GM21367 (cell line): ENCODE results near the gene TMEM63C.

Source experiments
- ATAC-seq: cut with Tn5 transposase; IDR thresholded peaks from one replicate; pipeline ENCODE4 v1.9.1; 2021; ENCODE audit not compliant: unreplicated experiment

TMEM63C gene

GRCh38 chr14:77251870-77252269, 70.3 kb downstream of the TMEM63C start:
- ATAC-seq = no peak

GRCh38 chr14:77253333-77254190, 72.0 kb downstream of the TMEM63C start:
- ATAC-seq = no peak

GRCh38 chr14:77256694-77257093, 75.1 kb downstream of the TMEM63C start:
- no peak for ATAC-seq

- no peak for ATAC-seq
These were observed 76.1 kb downstream of the TMEM63C start for GRCh38 chr14:77257700-77258099.

- ATAC-seq = no peak
These were observed 77.0 kb downstream of the TMEM63C start for GRCh38 chr14:77258566-77258965.

- ATAC-seq = no peak
These were observed 77.6 kb downstream of the TMEM63C start for GRCh38 chr14:77259025-77259715.

GRCh38 chr14:77260199-77260598, 78.6 kb downstream of the TMEM63C start:
- ATAC-seq = no peak

GRCh38 chr14:77260631-77261030, 79.0 kb downstream of the TMEM63C start:
- no peak for ATAC-seq

GRCh38 chr14:77264466-77265186, 83.0 kb downstream of the TMEM63C start:
- ATAC-seq = no peak

GRCh38 chr14:77265187-77265515, 83.6 kb downstream of the TMEM63C start:
- ATAC-seq = no peak

GRCh38 chr14:77265561-77266335, 84.2 kb downstream of the TMEM63C start:
- no peak for ATAC-seq

GRCh38 chr14:77266336-77266735, 84.7 kb downstream of the TMEM63C start:
- no peak for ATAC-seq

- no peak for ATAC-seq
These were observed 86.5 kb downstream of the TMEM63C start for GRCh38 chr14:77267937-77268699.

GRCh38 chr14:77268989-77269600, 87.5 kb downstream of the TMEM63C start:
- no peak for ATAC-seq

GRCh38 chr14:77270361-77271112, 88.9 kb downstream of the TMEM63C start:
- no peak for ATAC-seq

- ATAC-seq = no peak
These were observed 89.6 kb downstream of the TMEM63C start, which contains the start of gene NGB for GRCh38 chr14:77271113-77271710. Gene NGB (minus strand): TSS chr14:77271206. CDS start chr14:77270937, 269 bp downstream.

GRCh38 chr14:77272261-77272660, 90.7 kb downstream of the TMEM63C start:
- ATAC-seq = no peak

GRCh38 chr14:77273796-77274195, 92.2 kb downstream of the TMEM63C start:
- no peak for ATAC-seq
